T-helper 1 cell treated with Interleukin-12 subunit alpha and Interleukin-12 subunit beta and Interleukin-4 antibody, amounts not matched to agents 30 μg/mL and 1 μg/mL, for 36 hours (primary cell): Measurements from ENCODE around the gene GRHL1.

Experiments
- H3K27ac Mint-ChIP-seq: one replicate; pipeline ENCODE4 v1.8.0; 2021; ENCODE audit warnings: mild to moderate bottlenecking, mixed read lengths
- H3K27me3 Mint-ChIP-seq: one replicate; pipeline ENCODE4 v1.8.0; 2021; ENCODE audit warnings: low read depth, mixed read lengths
- H3K36me3 Mint-ChIP-seq: one replicate; pipeline ENCODE4 v1.8.0; 2021; ENCODE audit warnings: low read depth, mixed read lengths
- H3K4me1 Mint-ChIP-seq: one replicate; pipeline ENCODE4 v1.8.0; 2021; ENCODE audit warnings: low read depth, mixed read lengths
- H3K4me3 Mint-ChIP-seq: one replicate; pipeline ENCODE4 v1.8.0; 2021; ENCODE audit warnings: mild to moderate bottlenecking, moderate library complexity, mixed read lengths
- H3K9me3 Mint-ChIP-seq: one replicate; pipeline ENCODE4 v1.8.0; 2021; ENCODE audit warnings: mixed read lengths

Gene GRHL1

GRCh38 chr2:9939587-9940485, 11.7 kb upstream of the GRHL1 start:
- no peak overlapping the region for H3K27ac Mint-ChIP-seq
- H3K36me3 Mint-ChIP-seq, result peaks cover 5% of the 10 kb centered on the region
- H3K4me3 Mint-ChIP-seq, result no peak overlapping the region
- H3K27me3 Mint-ChIP-seq, result peaks cover 12% of the 10 kb centered on the region
- H3K4me1 Mint-ChIP-seq, result no peaks in the 10 kb centered on the region
- H3K9me3 Mint-ChIP-seq, result no peaks in the 10 kb centered on the region

- Mint-ChIP-seq H3K36me3 (no peaks in the 10 kb centered on the region), H3K27ac (no peak overlapping the region), H3K4me3 (no peak overlapping the region), H3K4me1 (no peaks in the 10 kb centered on the region), H3K9me3 (no peaks in the 10 kb centered on the region), H3K27me3 (peaks cover 25% of the 10 kb centered on the region)
These were observed 10.1 kb upstream of the GRHL1 start for GRCh38 chr2:9941196-9941995.

GRCh38 chr2:9941996-9942390, 9.5 kb upstream of the GRHL1 start:
- H3K27me3 Mint-ChIP-seq, result peaks cover 26% of the 10 kb centered on the region
- no peak overlapping the region for H3K4me3 Mint-ChIP-seq
- no peaks in the 10 kb centered on the region for H3K36me3 Mint-ChIP-seq
- no peak overlapping the region for H3K27ac Mint-ChIP-seq
- H3K4me1 Mint-ChIP-seq, result no peaks in the 10 kb centered on the region
- no peaks in the 10 kb centered on the region for H3K9me3 Mint-ChIP-seq

- no peaks in the 10 kb centered on the region for H3K9me3 Mint-ChIP-seq
- peaks cover 41% of the 10 kb centered on the region for H3K27me3 Mint-ChIP-seq
- H3K27ac Mint-ChIP-seq, result no peak overlapping the region
- no peaks in the 10 kb centered on the region for H3K36me3 Mint-ChIP-seq
- H3K4me3 Mint-ChIP-seq, result no peak overlapping the region
- H3K4me1 Mint-ChIP-seq, result no peaks in the 10 kb centered on the region
These were observed 7.1 kb upstream of the GRHL1 start for GRCh38 chr2:9944330-9944758.

- no peaks in the 10 kb centered on the region for H3K9me3 Mint-ChIP-seq
- no peak overlapping the region for H3K27ac Mint-ChIP-seq
- H3K4me1 Mint-ChIP-seq, result peaks cover 2% of the 10 kb centered on the region
- H3K27me3 Mint-ChIP-seq, result peaks cover 53% of the 10 kb centered on the region
- H3K4me3 Mint-ChIP-seq, result no peak overlapping the region
- peaks cover 3% of the 10 kb centered on the region for H3K36me3 Mint-ChIP-seq
These were observed 5.9 kb upstream of the GRHL1 start for GRCh38 chr2:9945596-9945995.

- peaks cover 55% of the 10 kb centered on the region for H3K27me3 Mint-ChIP-seq
- H3K9me3 Mint-ChIP-seq, result no peaks in the 10 kb centered on the region
- H3K36me3 Mint-ChIP-seq, result peaks cover 3% of the 10 kb centered on the region
- no peak overlapping the region for H3K27ac Mint-ChIP-seq
- H3K4me3 Mint-ChIP-seq, result no peak overlapping the region
- peaks cover 3% of the 10 kb centered on the region for H3K4me1 Mint-ChIP-seq
These were observed 5.4 kb upstream of the GRHL1 start for GRCh38 chr2:9946076-9946475.

GRCh38 chr2:9946818-9947217, 4.7 kb upstream of the GRHL1 start:
- Mint-ChIP-seq H3K27ac (no peak overlapping the region), H3K36me3 (peaks cover 3% of the 10 kb centered on the region), H3K4me3 (no peak overlapping the region), H3K9me3 (no peaks in the 10 kb centered on the region), H3K27me3 (peaks cover 55% of the 10 kb centered on the region), H3K4me1 (peaks cover 3% of the 10 kb centered on the region)

- Mint-ChIP-seq H3K9me3 (no peaks in the 10 kb centered on the region), H3K4me3 (peak overlapping the region; percentile 11), H3K27me3 (peaks cover 65% of the 10 kb centered on the region), H3K36me3 (peaks cover 3% of the 10 kb centered on the region), H3K4me1 (peaks cover 7% of the 10 kb centered on the region), H3K27ac (no peak overlapping the region)
These were observed 2.8 kb upstream of the GRHL1 start for GRCh38 chr2:9948721-9949120.

GRCh38 chr2:9949239-9949991, 2.1 kb upstream of the GRHL1 start:
- Mint-ChIP-seq H3K4me1 (peaks cover 7% of the 10 kb centered on the region), H3K27me3 (peaks cover 68% of the 10 kb centered on the region), H3K9me3 (no peaks in the 10 kb centered on the region), H3K4me3 (peak overlapping the region; percentile 86), H3K27ac (no peak overlapping the region), H3K36me3 (peaks cover 3% of the 10 kb centered on the region)

- Mint-ChIP-seq H3K9me3 (no peaks in the 10 kb centered on the region), H3K36me3 (peaks cover 3% of the 10 kb centered on the region), H3K27ac (no peak overlapping the region), H3K27me3 (peaks cover 66% of the 10 kb centered on the region), H3K4me3 (peak overlapping the region; percentile 86), H3K4me1 (peaks cover 7% of the 10 kb centered on the region)
These were observed 1.4 kb upstream of the GRHL1 start for GRCh38 chr2:9949992-9950520.

GRCh38 chr2:9950521-9951271, 797 bp upstream of the GRHL1 start:
- Mint-ChIP-seq H3K4me1 (peaks cover 7% of the 10 kb centered on the region), H3K9me3 (no peaks in the 10 kb centered on the region), H3K27me3 (peaks cover 60% of the 10 kb centered on the region), H3K4me3 (peak overlapping the region; percentile 86), H3K27ac (peak overlapping the region; percentile 69), H3K36me3 (peaks cover 3% of the 10 kb centered on the region)

GRCh38 chr2:9951272-9951521, 296 bp upstream of the GRHL1 start:
- peaks cover 55% of the 10 kb centered on the region for H3K27me3 Mint-ChIP-seq
- peaks cover 7% of the 10 kb centered on the region for H3K4me1 Mint-ChIP-seq
- H3K36me3 Mint-ChIP-seq, result peaks cover 3% of the 10 kb centered on the region
- no peaks in the 10 kb centered on the region for H3K9me3 Mint-ChIP-seq
- peak overlapping the region; percentile 86 for H3K4me3 Mint-ChIP-seq
- no peak overlapping the region for H3K27ac Mint-ChIP-seq

- Mint-ChIP-seq H3K4me3 (peak overlapping the region; percentile 66), H3K9me3 (no peaks in the 10 kb centered on the region), H3K27me3 (peaks cover 52% of the 10 kb centered on the region), H3K36me3 (peaks cover 3% of the 10 kb centered on the region), H3K4me1 (peaks cover 7% of the 10 kb centered on the region), H3K27ac (no peak overlapping the region)
These were observed 819 bp downstream of the GRHL1 start for GRCh38 chr2:9952286-9952737.
